ENCODE data around the gene GNG8.
A peak's percentile ranks its signal among the peaks of the same experiment; 100 is the strongest.

GNG8 gene

GRCh38 chr19:46624958-46625661, 10.9 kb downstream of the GNG8 start, which contains the start of gene PTGIR:
PTGIR (minus strand) TSS chr19:46625089; CDS start chr19:46624225, 864 bp downstream.
- Histone ChIP-seq H3K4me1 (ENCODE audit: control insufficient read depth, insufficient read depth, low read length) (peaks cover 32% of the 10 kb centered on the region), H3K9ac (ENCODE audit: low read length) (peak within 1 kb of the TSS; percentile 79), H3K27me3 (replicated peaks; ENCODE audit: control insufficient read depth, insufficient read depth, low read length) (no peaks in the 10 kb centered on the region), H3K9me3 (ENCODE audit: control insufficient read depth, low read length) (no peaks in the 10 kb centered on the region), H3K4me3 (ENCODE audit: low read length) (peak within 1 kb of the TSS; percentile 74), H3K36me3 (ENCODE audit: control insufficient read depth, insufficient read depth, low read length, severe bottlenecking) (no peaks in the 10 kb centered on the region)
- DNase-seq (ENCODE audit: low read depth) = peak; percentile 88

GRCh38 chr19:46623915-46624502, 12.0 kb downstream of the GNG8 start:
- H3K9ac ChIP-seq (ENCODE audit: low read length) = peak overlapping the region; percentile 22
- peak overlapping the region; percentile 74 for H3K4me3 ChIP-seq (ENCODE audit: low read length)
- H3K36me3 ChIP-seq (ENCODE audit: control insufficient read depth, insufficient read depth, low read length, severe bottlenecking) = no peaks in the 10 kb centered on the region
- H3K4me1 ChIP-seq (ENCODE audit: control insufficient read depth, insufficient read depth, low read length) = peaks cover 39% of the 10 kb centered on the region
- no peaks in the 10 kb centered on the region for H3K27me3 ChIP-seq (replicated peaks; ENCODE audit: control insufficient read depth, insufficient read depth, low read length)
- DNase-seq (ENCODE audit: low read depth) = no peak
- H3K9me3 ChIP-seq (ENCODE audit: control insufficient read depth, low read length) = no peaks in the 10 kb centered on the region

- H3K36me3 ChIP-seq (ENCODE audit: control insufficient read depth, insufficient read depth, low read length, severe bottlenecking) = no peaks in the 10 kb centered on the region
- no peak for DNase-seq (ENCODE audit: low read depth)
- H3K9me3 ChIP-seq (ENCODE audit: control insufficient read depth, low read length) = no peaks in the 10 kb centered on the region
- peaks cover 48% of the 10 kb centered on the region for H3K4me1 ChIP-seq (ENCODE audit: control insufficient read depth, insufficient read depth, low read length)
- no peak overlapping the region for H3K4me3 ChIP-seq (ENCODE audit: low read length)
- H3K27me3 ChIP-seq (replicated peaks; ENCODE audit: control insufficient read depth, insufficient read depth, low read length) = no peaks in the 10 kb centered on the region
- peak overlapping the region; percentile 32 for H3K9ac ChIP-seq (ENCODE audit: low read length)
Observed at GRCh38 chr19:46622118-46622446, 13.9 kb downstream of the GNG8 start.

DNA sequence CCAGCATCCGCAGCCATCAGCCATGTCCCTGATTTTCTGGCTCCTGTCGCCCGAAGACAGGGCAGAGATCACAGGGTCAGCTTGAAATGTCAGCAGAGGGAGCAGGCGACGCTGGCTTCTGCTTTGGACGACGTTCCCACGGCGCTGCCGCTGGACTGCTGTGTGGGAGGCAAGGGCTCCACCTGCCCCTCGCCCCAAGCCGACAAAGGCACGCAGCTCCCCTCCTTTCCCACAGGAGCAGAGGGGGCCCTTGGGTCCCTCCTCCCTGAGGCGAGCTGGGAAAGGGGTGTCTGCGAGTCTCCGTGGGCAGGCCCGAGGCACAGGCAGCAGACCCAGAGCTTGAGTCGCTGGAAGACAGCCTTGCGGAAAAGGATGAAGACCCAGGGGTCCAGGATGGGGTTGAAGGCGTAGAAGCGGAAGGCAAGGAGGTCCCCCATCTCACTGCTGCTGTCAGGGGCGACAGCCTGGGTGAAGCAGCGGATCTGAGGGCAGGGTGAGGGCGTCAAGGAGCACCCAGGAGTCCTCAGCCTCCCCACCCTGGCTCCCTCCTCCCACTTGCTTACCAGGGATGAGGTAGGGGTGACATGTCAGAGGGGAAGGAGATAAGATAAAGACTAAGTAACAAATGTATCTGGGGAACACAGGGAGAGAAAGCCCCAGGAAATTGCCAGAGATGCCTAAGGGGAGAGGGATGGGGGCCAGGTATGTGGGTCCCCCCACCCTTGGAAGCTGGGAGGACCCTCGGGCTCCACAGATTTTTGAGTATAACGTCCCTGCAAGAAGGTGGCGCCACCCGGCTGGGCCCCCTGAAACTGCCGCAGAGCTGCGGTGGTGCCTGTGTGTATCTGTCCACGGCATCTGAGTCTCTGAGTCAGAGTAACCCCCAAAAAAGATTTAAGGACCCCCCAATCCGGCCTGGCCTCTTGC, 14.5 kb downstream of the GNG8 start:
- no peak overlapping the region for H3K4me3 ChIP-seq (ENCODE audit: low read length)
- no peaks in the 10 kb centered on the region for H3K36me3 ChIP-seq (ENCODE audit: control insufficient read depth, insufficient read depth, low read length, severe bottlenecking)
- no peak for DNase-seq (ENCODE audit: low read depth)
- H3K27me3 ChIP-seq (replicated peaks; ENCODE audit: control insufficient read depth, insufficient read depth, low read length) = no peaks in the 10 kb centered on the region
- peak overlapping the region; percentile 33 for H3K9ac ChIP-seq (ENCODE audit: low read length)
- H3K4me1 ChIP-seq (ENCODE audit: control insufficient read depth, insufficient read depth, low read length) = peaks cover 54% of the 10 kb centered on the region
- no peaks in the 10 kb centered on the region for H3K9me3 ChIP-seq (ENCODE audit: control insufficient read depth, low read length)

DNA sequence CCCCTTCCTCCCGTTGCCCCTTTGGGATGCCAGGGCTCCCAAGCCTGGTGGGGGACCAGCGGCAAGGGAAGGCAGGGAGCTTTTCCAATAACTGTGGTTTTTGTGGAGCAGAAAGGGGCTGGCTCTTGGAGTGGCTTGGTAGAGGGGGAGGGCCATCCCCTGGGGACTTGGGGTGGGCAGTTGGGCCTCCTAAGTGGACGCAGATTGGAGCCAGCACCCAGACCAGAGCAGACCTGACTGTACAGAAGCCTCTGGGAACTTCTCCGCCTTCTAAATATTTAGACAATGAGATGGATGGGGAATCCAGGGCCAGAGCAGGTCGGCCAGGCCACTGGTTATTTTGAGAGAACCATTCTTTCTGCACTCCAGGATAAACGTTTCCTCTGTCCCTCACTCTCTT, 15.3 kb downstream of the GNG8 start:
- Histone ChIP-seq H3K27me3 (replicated peaks; ENCODE audit: control insufficient read depth, insufficient read depth, low read length) (no peaks in the 10 kb centered on the region), H3K36me3 (ENCODE audit: control insufficient read depth, insufficient read depth, low read length, severe bottlenecking) (no peaks in the 10 kb centered on the region), H3K4me3 (ENCODE audit: low read length) (no peak overlapping the region), H3K4me1 (ENCODE audit: control insufficient read depth, insufficient read depth, low read length) (peaks cover 49% of the 10 kb centered on the region), H3K9ac (ENCODE audit: low read length) (no peak overlapping the region), H3K9me3 (ENCODE audit: control insufficient read depth, low read length) (no peaks in the 10 kb centered on the region)
- DNase-seq (ENCODE audit: low read depth) = peak; percentile 50

DNA sequence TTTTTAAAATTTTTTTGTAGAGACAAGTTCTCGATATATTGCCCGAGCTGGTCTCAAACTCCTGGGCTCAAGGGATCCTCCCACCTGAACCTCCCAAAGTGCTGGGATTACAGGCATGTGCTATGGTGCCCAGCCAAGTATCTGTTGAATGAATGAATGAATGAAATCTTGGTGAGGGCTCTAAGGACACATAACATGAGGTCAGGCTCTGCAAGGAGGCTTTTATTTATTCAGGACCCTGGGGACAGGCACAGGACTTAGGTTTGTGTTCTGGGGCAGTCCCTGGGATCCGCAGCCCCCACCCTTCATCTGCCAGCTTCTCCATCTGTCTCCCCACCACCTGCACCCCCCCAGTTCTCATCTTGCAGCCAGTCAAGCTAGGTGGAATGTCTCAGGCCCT, 15.7 kb downstream of the GNG8 start:
- Histone ChIP-seq H3K27me3 (replicated peaks; ENCODE audit: control insufficient read depth, insufficient read depth, low read length) (no peaks in the 10 kb centered on the region), H3K4me3 (ENCODE audit: low read length) (no peak overlapping the region), H3K9me3 (ENCODE audit: control insufficient read depth, low read length) (no peaks in the 10 kb centered on the region)

DNA sequence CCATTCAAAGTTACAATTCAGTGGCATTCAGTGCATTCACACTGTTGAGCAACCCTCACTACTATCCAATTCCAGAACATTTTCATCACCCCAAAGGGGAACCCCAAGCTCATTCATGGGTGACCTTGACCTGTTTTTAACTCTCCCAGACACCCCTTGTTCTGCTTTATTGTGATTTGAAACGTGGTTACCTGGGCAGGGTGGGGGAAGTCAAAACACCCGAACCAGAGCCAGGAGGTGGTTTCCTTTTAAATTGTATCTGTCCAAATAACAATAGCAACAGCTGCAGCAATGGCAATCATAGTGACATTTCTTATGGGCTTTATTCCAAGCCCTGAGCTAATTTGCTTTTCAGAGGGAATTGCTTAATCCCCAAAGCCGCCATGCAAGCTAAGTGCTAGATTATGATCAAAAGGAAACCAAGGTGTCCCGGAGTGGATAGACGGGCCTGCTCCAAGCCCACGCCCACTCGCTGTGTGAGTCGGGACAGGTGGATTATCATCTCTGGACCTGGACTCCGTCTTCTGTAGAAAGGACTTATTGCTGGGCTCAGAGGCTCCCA, 17.3 kb downstream of the GNG8 start:
- no peaks in the 10 kb centered on the region for H3K36me3 ChIP-seq (ENCODE audit: control insufficient read depth, insufficient read depth, low read length, severe bottlenecking)
- DNase-seq (ENCODE audit: low read depth) = peak; percentile 29
- H3K4me3 ChIP-seq (ENCODE audit: low read length) = no peak overlapping the region
- H3K9ac ChIP-seq (ENCODE audit: low read length) = no peak overlapping the region
- no peaks in the 10 kb centered on the region for H3K27me3 ChIP-seq (replicated peaks; ENCODE audit: control insufficient read depth, insufficient read depth, low read length)
- no peaks in the 10 kb centered on the region for H3K9me3 ChIP-seq (ENCODE audit: control insufficient read depth, low read length)
- H3K4me1 ChIP-seq (ENCODE audit: control insufficient read depth, insufficient read depth, low read length) = peaks cover 39% of the 10 kb centered on the region

More for the DNA sequence above, 15.7 kb downstream of the GNG8 start:
- no peak overlapping the region for H3K9ac ChIP-seq (ENCODE audit: low read length)
- DNase-seq (ENCODE audit: low read depth) = no peak
- peaks cover 45% of the 10 kb centered on the region for H3K4me1 ChIP-seq (ENCODE audit: control insufficient read depth, insufficient read depth, low read length)
- H3K36me3 ChIP-seq (ENCODE audit: control insufficient read depth, insufficient read depth, low read length, severe bottlenecking) = no peaks in the 10 kb centered on the region

- Histone ChIP-seq H3K27me3 (replicated peaks; ENCODE audit: control insufficient read depth, insufficient read depth, low read length) (no peaks in the 10 kb centered on the region), H3K4me1 (ENCODE audit: control insufficient read depth, insufficient read depth, low read length) (peaks cover 40% of the 10 kb centered on the region), H3K36me3 (ENCODE audit: control insufficient read depth, insufficient read depth, low read length, severe bottlenecking) (no peaks in the 10 kb centered on the region), H3K9ac (ENCODE audit: low read length) (no peak overlapping the region), H3K4me3 (ENCODE audit: low read length) (no peak overlapping the region), H3K9me3 (ENCODE audit: control insufficient read depth, low read length) (no peaks in the 10 kb centered on the region)
- no peak for DNase-seq (ENCODE audit: low read depth)
Observed at GRCh38 chr19:46617601-46618000, 18.4 kb downstream of the GNG8 start.

DNA sequence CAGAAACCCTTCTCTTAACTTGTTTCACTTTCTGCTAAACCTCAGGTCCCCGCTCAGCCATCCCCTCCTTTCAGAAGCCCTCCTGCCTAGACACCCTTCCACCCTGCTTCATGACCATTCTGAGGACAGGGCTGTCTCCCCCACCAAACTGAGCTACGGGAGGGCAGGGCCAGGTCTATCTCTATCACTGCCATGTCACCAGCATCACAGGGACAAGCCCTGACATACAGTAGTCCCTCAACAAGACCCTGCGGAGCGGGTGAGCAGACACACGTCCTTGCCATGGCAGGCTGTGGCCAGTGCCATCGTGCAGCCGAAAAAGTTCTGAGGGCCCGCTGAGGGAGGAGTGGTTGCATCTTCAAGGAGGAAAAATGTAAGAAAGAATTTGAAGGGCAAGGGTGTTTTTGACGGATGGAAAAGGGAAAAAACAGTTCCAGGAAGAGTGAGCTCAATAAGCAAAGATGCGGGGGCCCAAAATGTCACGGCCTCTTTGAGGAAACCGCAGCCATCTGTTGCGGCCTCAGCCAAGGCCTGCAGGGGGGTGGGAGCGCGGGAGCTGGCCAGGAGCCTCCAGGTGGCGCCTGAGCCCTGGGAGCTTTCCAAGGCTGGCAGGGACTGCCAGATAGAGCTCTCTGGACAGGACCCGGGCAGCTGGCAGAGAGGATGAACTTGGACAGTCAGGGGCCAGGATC, 19.2 kb downstream of the GNG8 start:
- peak; percentile 68 for DNase-seq (ENCODE audit: low read depth)
- no peaks in the 10 kb centered on the region for H3K9me3 ChIP-seq (ENCODE audit: control insufficient read depth, low read length)
- H3K4me1 ChIP-seq (ENCODE audit: control insufficient read depth, insufficient read depth, low read length) = peaks cover 39% of the 10 kb centered on the region
- H3K27me3 ChIP-seq (replicated peaks; ENCODE audit: control insufficient read depth, insufficient read depth, low read length) = no peaks in the 10 kb centered on the region
- no peak overlapping the region for H3K4me3 ChIP-seq (ENCODE audit: low read length)
- H3K36me3 ChIP-seq (ENCODE audit: control insufficient read depth, insufficient read depth, low read length, severe bottlenecking) = no peaks in the 10 kb centered on the region
- peak overlapping the region; percentile 37 for H3K9ac ChIP-seq (ENCODE audit: low read length)

- no peaks in the 10 kb centered on the region for H3K36me3 ChIP-seq (ENCODE audit: control insufficient read depth, insufficient read depth, low read length, severe bottlenecking)
- no peaks in the 10 kb centered on the region for H3K27me3 ChIP-seq (replicated peaks; ENCODE audit: control insufficient read depth, insufficient read depth, low read length)
- H3K4me1 ChIP-seq (ENCODE audit: control insufficient read depth, insufficient read depth, low read length) = peaks cover 35% of the 10 kb centered on the region
- H3K9ac ChIP-seq (ENCODE audit: low read length) = no peak overlapping the region
- no peaks in the 10 kb centered on the region for H3K9me3 ChIP-seq (ENCODE audit: control insufficient read depth, low read length)
- no peak overlapping the region for H3K4me3 ChIP-seq (ENCODE audit: low read length)
- no peak for DNase-seq (ENCODE audit: low read depth)
Observed at GRCh38 chr19:46615966-46616365, 20.0 kb downstream of the GNG8 start.
